Activated naive CD8-positive, alpha-beta T cell treated with anti-CD3 and anti-CD28 coated beads, Interleukin-2, amount 50 U/mL, for 16 hours (primary cell): ENCODE results near the gene SSTR1.

ENCODE experiments used
- DNase-seq: peaks from one replicate; pipeline ENCODE4 v3.0.0-alpha.2; 2020; ENCODE audit warnings: low read depth, low spot score

SSTR1 gene

DNA sequence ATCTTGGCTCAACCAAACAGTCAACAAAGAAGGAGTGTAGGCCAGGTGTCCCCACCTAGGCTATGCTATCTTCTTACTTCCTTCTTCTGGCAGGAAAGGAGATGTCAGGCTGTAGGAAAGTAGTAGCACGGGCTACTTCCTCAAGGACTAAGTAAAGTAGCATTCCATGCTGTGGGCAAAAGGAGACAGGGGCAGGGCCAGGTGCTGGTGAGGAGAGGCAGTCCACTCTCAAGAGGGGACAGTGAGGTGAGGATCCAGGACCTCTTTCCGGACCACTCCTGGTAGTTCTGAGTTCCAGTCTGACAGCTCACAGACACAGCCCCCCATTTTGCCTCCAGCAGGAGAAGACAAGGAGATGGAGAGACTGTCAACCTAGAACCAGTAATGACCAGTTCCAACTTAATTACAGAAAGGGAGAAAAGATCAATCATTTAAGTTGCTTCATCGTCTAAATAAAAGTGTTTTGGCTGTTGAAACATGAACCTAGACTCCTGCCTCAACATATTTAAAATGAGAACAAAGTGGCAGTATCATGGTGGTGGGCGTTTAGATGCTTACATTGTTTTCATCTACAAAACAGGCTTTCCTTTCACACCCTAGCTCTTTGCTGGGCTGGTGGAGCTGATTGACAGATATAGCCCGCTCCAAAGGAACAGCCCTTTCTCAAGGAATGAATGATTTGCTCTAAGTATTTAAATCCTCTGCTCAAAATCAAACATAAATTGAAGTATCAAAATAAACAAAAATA lies 5.1 kb upstream of the SSTR1 start:
- DNase-seq: no peak

DNA sequence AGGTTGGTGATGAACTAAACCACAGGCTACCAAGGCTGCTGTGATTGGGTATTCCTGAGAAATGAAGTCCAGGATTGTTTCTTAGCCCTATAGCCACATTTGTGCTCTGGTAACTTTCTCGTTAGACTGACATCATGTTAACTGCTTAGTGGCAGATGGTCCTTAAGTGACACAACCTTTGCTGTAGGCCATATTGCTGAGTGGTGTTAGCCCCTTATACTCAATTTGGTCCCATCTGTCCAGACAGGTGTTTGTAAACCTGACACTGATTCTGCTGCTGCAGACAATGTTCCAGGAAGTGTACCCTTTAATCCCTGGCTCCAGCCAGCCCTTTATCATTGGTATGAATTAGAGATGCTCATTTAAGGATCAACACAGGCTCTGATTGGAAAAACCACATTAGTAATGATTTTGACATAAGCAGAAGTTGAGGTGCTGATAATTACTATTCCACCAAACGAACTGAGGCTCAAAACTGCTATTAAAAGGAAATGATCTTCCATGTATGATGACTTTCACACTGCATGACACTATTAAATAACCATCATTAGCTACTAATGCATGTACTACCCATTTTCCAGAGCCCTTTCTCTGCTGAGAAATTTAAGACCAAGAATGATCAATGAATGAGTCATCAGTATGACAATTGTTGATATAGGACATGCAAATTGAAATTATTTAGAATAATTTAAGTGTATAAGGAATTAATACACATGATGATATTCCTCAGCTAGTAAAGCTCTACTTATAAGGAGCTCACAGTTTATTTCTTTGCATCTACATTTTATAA lies 3.6 kb upstream of the SSTR1 start:
- no peak for DNase-seq

DNA sequence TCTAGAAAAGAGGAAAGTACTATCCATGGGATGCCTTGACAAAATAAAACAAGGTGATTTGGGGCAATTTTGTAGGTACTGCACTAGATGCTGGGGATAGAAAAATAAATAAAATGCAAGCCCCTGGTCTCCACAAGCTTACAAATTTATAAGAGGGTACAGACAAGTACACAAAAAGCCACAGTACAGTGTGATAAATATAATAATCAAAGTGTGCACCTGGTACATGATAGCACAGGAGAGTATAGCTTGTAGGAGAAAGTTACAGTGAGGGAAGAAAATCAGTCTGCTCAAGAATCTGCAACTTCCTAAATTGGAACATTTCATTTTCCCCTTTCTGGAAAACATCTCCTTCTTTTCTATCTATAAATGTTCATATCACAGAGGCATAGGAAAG lies 3.0 kb upstream of the SSTR1 start:
- no peak for DNase-seq

DNA sequence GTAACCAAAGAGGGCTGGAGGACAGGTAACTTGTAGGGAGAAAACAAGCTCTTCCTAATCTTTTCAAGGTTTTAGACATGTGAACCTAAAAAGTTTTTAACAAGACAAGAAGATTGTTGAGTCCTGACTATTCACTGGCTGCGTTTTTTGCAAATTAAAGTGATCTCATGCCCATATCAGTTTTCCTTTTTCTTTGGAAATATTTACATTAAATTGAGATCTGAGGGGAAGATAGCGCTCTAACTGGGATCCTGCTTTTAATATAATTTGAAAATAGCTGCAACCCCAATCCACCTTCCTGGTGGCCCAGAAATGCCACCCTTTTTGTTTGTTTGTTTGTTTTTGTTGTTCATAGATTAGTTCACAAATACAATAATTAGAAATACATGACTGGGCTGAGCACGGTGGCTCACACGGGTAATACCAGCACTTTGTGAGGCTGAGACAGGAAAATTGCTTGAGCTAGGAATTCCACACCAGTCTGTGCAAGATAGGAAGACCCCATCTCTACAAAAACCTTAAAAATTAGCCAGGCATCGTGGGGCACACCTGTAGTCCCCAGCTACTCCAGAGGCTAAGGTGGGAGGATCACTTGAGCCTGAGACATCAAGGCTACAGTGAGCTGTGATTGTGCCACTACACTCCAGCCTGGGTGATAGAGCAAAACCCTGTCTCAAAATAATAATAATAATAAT lies 2.4 kb upstream of the SSTR1 start:
- DNase-seq: no peak

DNA sequence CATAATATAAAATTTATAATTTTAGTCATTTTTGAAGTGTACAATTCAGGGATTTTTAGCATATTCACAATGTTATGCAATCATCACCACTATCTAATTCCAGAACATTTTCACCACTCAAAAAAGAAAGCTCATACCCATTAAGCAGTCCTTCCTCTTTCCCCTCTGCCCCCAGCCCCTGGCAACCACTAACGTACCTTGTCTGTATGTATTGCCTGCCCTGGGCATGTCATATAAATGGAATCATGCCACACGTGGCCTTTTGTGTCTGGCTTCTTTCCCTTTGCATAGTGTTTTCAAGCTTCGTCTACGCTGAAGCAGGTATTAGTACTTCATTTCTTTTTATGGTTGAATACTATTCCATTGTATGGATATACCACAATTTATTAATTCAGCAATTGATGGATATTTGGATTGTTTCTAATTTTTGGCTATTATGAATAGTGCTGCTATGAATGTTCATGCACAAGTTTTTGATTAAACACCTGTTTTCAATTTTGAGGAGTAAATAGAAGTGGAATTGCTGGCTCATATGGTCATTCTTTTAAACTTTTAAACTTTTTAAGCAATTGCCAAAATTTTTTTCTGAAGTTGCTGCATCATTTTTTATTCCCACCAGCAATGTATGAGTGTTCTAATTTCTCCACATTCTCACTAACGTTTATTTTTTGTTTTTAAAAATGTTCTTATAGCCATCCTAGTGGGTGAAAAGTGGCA lies 1.6 kb upstream of the SSTR1 start:
- no peak for DNase-seq

DNA sequence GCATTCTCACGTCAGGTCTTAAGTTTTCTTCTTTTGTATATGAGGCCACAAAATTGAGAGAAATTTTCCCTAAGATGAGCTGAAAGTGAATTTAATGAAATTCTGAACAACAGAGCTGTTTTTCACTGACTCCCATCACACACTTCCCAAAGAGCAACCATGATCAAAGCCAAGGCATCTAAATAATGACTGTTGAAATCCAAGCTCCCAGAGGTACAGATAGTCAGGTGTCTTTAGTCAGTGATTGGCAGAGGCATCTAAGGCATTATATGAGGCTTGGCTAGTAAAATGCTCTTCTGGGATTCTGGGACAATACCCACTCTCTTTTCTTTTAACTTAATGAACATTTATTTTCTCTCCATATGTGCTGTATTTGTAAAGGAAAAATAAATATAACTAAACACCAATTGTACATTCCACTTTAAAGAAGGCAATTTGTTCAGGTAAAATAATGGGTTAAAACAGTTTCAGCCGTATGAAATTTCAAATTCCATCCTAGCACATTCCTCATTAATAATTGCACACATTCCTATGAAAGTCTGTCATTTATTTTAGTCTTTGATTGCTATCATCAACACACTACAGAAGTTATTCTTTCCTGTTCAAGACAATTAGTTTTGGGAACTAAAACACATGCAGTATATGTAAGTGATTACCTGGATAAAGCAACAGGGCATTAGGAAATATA lies 871 bp upstream of the SSTR1 start:
- no peak for DNase-seq

DNA sequence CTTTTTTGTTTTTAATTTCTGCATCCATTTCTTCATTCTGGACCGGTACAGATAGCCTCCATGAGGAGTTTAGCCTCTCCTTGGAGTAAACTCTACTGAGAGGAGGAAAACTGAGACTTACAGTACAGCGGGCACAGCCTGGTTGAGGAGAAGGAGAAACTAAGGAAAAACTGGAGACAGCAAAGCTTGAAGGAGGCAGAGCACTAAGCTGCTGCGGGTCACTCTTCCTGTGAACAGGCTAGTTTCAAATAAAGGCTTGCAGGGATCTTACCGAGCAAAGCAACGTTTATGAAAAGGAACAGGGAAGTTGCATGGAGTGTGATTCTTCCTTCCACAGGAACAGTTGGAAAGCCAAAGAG lies 348 bp upstream of the SSTR1 start:
- DNase-seq: no peak

DNA sequence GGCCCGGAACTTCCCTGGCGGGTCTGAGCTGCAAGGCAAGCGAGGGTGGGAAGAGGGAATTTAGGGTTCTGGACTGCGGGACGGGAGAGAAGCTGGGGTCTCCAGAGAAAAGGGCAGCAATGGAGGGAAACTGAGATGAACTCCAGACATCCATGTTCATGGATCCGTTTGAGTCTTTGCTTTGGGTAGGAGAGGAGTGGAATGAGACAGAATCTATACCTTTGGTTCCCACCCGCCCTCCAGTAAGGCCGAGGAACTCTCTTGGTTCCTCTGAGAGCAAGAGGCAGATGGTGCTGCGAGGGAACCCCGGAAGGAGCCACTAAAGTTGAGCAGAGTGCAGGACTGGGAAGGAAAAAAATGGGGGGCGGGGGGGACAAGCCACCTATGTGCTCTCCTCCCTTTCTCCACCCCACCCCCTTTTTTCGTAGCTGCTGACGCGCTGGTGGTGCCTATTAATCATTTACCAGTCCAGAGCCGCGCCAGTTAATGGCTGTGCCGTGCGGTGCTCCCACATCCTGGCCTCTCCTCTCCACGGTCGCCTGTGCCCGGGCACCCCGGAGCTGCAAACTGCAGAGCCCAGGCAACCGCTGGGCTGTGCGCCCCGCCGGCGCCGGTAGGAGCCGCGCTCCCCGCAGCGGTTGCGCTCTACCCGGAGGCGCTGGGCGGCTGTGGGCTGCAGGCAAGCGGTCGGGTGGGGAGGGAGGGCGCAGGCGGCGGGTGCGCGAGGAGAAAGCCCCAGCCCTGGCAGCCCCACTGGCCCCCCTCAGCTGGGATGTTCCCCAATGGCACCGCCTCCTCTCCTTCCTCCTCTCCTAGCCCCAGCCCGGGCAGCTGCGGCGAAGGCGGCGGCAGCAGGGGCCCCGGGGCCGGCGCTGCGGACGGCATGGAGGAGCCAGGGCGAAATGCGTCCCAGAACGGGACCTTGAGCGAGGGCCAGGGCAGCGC lies 1.2 kb downstream of the SSTR1 start:
- DNase-seq: no peak

DNA sequence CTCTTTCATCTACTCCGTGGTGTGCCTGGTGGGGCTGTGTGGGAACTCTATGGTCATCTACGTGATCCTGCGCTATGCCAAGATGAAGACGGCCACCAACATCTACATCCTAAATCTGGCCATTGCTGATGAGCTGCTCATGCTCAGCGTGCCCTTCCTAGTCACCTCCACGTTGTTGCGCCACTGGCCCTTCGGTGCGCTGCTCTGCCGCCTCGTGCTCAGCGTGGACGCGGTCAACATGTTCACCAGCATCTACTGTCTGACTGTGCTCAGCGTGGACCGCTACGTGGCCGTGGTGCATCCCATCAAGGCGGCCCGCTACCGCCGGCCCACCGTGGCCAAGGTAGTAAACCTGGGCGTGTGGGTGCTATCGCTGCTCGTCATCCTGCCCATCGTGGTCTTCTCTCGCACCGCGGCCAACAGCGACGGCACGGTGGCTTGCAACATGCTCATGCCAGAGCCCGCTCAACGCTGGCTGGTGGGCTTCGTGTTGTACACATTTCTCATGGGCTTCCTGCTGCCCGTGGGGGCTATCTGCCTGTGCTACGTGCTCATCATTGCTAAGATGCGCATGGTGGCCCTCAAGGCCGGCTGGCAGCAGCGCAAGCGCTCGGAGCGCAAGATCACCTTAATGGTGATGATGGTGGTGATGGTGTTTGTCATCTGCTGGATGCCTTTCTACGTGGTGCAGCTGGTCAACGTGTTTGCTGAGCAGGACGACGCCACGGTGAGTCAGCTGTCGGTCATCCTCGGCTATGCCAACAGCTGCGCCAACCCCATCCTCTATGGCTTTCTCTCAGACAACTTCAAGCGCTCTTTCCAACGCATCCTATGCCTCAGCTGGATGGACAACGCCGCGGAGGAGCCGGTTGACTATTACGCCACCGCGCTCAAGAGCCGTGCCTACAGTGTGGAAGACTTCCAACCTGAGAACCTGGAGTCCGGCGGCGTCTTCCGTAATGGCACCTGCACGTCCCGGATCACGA lies 2.2 kb downstream of the SSTR1 start:
- no peak for DNase-seq

DNA sequence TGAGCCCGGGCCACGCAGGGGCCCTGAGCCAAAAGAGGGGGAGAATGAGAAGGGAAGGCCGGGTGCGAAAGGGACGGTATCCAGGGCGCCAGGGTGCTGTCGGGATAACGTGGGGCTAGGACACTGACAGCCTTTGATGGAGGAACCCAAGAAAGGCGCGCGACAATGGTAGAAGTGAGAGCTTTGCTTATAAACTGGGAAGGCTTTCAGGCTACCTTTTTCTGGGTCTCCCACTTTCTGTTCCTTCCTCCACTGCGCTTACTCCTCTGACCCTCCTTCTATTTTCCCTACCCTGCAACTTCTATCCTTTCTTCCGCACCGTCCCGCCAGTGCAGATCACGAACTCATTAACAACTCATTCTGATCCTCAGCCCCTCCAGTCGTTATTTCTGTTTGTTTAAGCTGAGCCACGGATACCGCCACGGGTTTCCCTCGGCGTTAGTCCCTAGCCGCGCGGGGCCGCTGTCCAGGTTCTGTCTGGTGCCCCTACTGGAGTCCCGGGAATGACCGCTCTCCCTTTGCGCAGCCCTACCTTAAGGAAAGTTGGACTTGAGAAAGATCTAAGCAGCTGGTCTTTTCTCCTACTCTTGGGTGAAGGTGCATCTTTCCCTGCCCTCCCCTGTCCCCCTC lies 3.0 kb downstream of the SSTR1 start:
- DNase-seq: no peak

DNA sequence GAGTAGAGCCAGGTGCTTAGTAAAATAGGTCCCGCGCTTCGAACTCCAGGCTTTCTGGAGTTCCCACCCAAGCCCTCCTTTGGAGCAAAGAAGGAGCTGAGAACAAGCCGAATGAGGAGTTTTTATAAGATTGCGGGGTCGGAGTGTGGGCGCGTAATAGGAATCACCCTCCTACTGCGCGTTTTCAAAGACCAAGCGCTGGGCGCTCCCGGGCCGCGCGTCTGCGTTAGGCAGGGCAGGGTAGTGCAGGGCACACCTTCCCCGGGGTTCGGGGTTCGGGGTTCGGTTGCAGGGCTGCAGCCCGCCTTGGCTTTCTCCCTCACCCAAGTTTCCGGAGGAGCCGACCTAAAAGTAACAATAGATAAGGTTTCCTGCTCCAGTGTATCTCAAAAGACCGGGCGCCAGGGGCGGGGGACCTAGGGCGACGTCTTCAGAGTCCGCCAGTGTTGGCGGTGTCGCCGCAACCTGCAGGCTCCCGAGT lies 3.6 kb downstream of the SSTR1 start:
- DNase-seq: no peak

DNA sequence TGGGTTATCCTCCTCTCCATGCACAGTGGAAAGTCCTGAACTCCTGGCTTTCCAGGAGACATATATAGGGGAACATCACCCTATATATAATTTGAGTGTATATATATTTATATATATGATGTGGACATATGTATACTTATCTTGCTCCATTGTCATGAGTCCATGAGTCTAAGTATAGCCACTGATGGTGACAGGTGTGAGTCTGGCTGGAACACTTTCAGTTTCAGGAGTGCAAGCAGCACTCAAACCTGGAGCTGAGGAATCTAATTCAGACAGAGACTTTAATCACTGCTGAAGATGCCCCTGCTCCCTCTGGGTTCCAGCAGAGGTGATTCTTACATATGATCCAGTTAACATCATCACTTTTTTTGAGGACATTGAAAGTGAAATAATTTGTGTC lies 4.4 kb downstream of the SSTR1 start:
- no peak for DNase-seq

DNA sequence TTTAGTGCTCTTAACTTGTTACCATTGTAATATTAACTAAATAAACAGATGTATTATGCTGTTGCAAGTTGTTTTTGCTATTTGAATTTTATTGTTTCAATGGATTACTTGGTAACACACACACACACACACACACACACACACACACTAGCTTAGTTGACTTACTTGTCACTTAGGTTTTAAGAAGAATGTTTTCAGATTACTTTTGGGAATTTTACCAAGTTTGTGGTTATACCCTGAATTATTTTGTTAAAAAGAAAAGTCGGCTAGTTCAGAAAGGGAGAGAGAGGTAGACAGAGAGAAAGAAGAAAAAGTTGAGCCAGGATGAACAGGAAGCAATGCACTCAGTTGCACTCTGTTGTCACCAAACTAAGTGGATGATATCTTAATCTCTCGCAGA lies 5.3 kb downstream of the SSTR1 start:
- DNase-seq: no peak

DNA sequence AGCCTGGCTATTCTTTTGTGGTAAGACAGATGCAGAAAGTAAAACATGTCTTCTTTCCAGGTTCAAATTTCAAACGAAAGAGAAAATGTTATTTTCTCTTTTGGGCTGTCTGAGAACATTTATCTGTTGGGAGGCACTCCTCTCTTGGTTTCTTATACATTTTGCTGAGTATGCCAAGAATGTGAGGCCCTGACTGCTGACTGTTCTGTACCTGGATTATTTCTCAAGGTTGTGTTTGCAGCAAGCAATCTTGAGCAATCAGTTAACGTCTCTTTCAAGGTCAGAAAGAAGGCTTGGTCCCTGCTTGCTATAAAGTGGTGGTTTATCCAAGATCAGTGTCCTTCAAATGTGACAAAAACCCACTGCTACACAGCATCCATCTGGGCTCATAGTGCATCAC lies 9.8 kb downstream of the SSTR1 start:
- DNase-seq: no peak

DNA sequence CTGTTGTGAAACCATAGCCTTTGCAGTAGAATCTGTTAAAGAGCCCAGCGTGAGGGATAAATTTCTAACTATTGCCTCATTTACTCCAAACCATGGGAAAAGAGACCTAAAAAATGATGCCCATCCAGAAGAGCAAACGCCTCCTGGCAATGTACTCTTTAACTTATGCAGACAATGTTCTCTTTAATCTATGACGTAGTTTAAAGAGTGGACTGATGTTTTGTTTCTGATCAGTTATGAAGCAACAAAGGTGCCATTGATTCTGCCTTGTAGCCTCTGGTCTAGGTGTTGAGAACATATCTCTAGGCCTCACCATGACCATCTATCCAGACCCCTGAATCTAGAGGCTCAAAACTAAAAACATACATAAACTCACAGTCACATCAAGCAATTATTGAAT lies 13.4 kb downstream of the SSTR1 start:
- no peak for DNase-seq

DNA sequence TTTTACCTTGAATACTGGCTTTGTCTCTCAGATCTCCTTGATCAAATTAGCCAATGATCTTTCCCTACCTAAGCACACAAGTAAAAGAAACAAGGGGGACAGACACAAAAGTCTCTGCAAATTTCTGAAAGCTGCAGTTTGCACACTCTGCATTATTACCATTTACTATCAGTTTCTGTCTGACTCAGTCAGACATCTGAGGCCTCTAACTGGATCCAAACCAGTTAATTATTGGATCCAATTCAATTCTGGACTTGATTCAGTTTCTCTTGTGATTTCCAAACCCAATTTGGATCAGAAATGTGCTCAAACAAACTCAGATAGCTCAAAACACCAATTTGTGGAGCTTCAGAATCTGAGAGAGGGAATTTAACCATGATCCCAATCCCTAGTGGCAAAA lies 16.6 kb downstream of the SSTR1 start:
- no peak for DNase-seq

DNA sequence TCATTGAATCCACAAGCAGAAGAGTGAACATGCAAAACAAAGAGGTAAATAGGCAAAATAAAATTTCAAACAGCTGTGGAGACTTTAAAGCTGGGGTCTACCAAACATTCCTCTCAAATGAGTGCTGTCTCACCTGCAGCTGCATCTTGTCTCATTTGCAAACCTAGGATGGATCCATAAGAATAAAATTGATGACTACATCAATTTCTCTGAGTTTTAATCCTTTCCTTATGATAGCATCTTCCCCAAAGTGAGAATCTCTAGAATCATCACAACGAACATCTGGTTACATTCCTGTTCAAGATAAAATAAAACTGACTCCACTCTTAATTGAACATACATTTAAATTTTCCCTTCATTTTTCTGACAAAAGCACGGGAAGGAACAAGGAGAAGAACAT lies 18.2 kb downstream of the SSTR1 start:
- no peak for DNase-seq

DNA sequence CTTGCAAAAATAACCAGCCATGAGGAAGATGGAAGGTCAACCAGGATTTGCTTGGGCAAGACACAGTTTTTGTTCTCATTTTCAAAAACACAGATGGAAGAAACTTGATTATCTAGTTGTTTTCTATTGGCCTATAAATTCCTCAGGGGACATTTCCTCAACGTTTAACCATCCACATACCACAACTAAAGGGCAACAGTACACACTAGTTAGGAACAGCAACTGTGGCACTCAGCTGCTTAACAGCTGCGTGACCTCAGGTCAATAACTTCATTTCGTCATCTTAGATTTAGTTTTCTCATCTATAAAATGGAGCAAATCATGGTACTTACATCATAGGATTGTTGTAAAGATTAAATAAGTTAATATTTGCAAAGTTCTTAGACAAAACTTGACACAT lies 18.7 kb downstream of the SSTR1 start:
- DNase-seq: no peak

DNA sequence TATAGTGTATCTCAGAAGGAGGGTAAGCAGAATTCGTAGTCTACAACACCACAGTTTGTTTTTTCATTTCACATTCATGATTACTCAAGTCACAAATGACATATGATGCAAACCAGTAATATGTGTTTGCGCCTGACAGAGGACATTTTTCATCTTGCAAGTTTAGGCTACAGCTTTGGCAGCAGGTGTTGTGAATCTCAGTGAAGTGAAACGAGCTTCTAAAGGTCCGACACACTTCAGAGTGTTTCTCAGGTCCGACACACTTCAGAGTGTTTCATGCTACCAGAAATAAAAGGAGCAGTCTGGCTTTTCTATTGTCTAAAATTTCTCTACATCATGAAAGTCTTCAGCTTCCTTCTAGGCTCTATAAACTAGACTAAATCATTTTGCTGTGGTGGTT lies 25.5 kb downstream of the SSTR1 start:
- DNase-seq: no peak
